ENCODE results near the gene RBMS1. TPM values are rescaled to one million over a fixed set of nuclear protein-coding genes. Genes with fewer than 3 reads are reported as not detected.

Gene RBMS1
- total and polyA plus RNA-seq, 2 experiments from 2014 or later = 55.5 to 94.8 TPM

GRCh38 chr2:160376576-160376975 lies 117.0 kb downstream of the RBMS1 start (continued):
- TF ChIP-seq, protein P1, sequence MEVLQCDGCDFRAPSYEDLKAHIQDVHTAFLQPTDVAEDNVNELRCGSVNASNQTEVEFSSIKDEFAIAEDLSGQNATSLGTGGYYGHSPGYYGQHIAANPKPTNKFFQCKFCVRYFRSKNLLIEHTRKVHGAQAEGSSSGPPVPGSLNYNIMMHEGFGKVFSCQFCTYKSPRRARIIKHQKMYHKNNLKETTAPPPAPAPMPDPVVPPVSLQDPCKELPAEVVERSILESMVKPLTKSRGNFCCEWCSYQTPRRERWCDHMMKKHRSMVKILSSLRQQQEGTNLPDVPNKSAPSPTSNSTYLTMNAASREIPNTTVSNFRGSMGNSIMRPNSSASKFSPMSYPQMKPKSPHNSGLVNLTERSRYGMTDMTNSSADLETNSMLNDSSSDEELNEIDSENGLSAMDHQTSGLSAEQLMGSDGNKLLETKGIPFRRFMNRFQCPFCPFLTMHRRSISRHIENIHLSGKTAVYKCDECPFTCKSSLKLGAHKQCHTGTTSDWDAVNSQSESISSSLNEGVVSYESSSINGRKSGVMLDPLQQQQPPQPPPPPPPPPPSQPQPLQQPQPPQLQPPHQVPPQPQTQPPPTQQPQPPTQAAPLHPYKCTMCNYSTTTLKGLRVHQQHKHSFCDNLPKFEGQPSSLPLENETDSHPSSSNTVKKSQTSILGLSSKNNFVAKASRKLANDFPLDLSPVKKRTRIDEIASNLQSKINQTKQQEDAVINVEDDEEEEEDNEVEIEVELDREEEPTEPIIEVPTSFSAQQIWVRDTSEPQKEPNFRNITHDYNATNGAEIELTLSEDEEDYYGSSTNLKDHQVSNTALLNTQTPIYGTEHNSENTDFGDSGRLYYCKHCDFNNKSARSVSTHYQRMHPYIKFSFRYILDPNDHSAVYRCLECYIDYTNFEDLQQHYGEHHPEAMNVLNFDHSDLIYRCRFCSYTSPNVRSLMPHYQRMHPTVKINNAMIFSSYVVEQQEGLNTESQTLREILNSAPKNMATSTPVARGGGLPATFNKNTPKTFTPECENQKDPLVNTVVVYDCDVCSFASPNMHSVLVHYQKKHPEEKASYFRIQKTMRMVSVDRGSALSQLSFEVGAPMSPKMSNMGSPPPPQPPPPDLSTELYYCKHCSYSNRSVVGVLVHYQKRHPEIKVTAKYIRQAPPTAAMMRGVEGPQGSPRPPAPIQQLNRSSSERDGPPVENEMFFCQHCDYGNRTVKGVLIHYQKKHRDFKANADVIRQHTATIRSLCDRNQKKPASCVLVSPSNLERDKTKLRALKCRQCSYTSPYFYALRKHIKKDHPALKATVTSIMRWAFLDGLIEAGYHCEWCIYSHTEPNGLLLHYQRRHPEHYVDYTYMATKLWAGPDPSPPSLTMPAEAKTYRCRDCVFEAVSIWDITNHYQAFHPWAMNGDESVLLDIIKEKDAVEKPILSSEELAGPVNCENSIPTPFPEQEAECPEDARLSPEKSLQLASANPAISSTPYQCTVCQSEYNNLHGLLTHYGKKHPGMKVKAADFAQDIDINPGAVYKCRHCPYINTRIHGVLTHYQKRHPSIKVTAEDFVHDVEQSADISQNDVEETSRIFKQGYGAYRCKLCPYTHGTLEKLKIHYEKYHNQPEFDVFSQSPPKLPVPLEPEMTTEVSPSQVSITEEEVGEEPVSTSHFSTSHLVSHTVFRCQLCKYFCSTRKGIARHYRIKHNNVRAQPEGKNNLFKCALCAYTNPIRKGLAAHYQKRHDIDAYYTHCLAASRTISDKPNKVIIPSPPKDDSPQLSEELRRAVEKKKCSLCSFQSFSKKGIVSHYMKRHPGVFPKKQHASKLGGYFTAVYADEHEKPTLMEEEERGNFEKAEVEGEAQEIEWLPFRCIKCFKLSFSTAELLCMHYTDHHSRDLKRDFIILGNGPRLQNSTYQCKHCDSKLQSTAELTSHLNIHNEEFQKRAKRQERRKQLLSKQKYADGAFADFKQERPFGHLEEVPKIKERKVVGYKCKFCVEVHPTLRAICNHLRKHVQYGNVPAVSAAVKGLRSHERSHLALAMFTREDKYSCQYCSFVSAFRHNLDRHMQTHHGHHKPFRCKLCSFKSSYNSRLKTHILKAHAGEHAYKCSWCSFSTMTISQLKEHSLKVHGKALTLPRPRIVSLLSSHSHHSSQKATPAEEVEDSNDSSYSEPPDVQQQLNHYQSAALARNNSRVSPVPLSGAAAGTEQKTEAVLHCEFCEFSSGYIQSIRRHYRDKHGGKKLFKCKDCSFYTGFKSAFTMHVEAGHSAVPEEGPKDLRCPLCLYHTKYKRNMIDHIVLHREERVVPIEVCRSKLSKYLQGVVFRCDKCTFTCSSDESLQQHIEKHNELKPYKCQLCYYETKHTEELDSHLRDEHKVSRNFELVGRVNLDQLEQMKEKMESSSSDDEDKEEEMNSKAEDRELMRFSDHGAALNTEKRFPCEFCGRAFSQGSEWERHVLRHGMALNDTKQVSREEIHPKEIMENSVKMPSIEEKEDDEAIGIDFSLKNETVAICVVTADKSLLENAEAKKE (CRISPR knock-in tag; IDR thresholded peaks at IDR 0.05) = no peak
- TF ChIP-seq JUNB (IDR thresholded peaks at IDR 0.05; ENCODE audit: unreplicated experiment) (no peak), POLR2AphosphoS5 (IDR thresholded peaks at IDR 0.05; ENCODE audit: low read depth) (no peak), ZNF331 (CRISPR knock-in tag; IDR thresholded peaks at IDR 0.05; ENCODE audit: low read depth) (no peak), CREB1 (CRISPR knock-in tag; IDR thresholded peaks at IDR 0.05; ENCODE audit: low read depth) (no peak), ZNF114 (CRISPR knock-in tag; IDR thresholded peaks at IDR 0.05) (no peak), EZH2 (IDR thresholded peaks at IDR 0.05; ENCODE audit: low read depth, unreplicated experiment) (no peak), STAT1 (IDR thresholded peaks at IDR 0.05; ENCODE audit: unreplicated experiment) (no peak)
- TF ChIP-seq, protein P2, sequence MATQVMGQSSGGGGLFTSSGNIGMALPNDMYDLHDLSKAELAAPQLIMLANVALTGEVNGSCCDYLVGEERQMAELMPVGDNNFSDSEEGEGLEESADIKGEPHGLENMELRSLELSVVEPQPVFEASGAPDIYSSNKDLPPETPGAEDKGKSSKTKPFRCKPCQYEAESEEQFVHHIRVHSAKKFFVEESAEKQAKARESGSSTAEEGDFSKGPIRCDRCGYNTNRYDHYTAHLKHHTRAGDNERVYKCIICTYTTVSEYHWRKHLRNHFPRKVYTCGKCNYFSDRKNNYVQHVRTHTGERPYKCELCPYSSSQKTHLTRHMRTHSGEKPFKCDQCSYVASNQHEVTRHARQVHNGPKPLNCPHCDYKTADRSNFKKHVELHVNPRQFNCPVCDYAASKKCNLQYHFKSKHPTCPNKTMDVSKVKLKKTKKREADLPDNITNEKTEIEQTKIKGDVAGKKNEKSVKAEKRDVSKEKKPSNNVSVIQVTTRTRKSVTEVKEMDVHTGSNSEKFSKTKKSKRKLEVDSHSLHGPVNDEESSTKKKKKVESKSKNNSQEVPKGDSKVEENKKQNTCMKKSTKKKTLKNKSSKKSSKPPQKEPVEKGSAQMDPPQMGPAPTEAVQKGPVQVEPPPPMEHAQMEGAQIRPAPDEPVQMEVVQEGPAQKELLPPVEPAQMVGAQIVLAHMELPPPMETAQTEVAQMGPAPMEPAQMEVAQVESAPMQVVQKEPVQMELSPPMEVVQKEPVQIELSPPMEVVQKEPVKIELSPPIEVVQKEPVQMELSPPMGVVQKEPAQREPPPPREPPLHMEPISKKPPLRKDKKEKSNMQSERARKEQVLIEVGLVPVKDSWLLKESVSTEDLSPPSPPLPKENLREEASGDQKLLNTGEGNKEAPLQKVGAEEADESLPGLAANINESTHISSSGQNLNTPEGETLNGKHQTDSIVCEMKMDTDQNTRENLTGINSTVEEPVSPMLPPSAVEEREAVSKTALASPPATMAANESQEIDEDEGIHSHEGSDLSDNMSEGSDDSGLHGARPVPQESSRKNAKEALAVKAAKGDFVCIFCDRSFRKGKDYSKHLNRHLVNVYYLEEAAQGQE (IDR thresholded peaks at IDR 0.05; ENCODE audit: unreplicated experiment) = no peak

Data from GM23338 (cell line).